NCI-H526 treated with DMSO at 0.1 percent for 48 hours (cell line): ENCODE data around the gene ORC1.

Experiments
- DNase-seq: peaks from one replicate; lab custom pipeline; 2025; lab: John Stamatoyannopoulos, UW

The ORC1 gene

DNA sequence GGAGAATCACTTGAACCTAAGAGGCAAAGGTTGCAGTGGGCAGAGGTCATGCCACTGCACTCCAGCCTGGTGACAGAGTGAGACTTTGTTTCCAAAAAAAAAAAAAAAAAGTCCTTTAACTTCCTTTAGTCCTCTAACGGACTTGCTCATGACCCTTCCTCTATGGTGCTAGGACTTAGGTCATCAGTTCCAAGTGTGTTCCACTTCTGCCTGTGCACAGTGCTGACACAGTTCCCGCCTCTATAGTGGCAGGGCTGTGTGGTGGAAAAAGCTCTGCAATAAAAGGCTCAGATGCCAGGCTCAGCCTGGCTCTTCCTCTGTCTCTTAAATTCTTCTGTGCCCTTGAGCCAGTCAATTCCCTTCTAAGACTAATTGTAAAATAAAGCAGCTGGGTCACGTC lies 60.2 kb downstream of the ORC1 start:
- DNase-seq = no peak

DNA sequence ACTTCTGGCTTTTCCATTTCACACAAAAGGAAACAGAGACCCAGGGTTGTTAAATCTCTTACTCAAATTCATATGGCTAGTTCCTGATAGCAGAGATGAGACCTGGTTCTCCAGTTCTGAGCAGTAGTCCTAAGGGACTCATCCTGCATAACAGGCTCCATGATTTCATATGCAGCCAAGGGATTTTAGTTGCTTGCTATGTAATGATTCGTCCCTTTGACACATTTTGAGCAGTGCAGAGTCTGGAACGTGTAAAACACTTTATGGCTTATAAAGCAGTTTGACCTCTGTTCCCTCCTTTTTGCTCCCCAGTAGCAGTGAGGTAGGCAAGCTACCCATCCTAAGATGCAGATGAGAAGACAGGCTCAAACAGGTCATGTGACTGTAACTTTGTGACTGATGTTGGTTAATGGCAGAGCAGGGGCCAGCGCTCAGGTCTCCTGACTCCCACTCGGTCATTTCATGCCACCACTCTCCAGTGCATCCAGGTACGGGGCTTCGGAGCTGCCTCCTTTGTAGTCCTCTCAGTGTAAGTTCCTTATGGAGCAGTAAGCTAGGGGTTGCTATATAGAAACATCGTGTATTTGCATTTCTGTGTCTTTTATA lies 62.5 kb downstream of the ORC1 start:
- no peak for DNase-seq

DNA sequence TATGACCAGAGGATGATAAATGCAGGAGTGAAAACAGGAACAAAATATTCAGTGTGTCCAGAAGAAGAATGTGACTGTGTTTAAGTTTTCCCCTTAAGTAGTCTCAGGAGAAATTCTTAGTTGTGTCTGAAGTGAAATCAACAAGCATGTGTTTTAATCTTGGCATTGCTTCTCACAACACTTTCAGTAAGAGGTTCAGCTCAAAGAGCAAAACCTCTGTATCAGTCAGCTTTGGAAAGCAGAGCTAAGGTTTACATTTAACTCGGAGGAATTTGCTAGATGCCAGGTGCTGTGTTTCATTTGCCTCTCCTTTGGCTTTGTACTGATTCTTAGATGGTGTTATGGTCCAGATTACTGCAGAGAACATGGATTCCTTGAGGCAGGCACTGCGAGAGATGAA lies 66.8 kb downstream of the ORC1 start:
- DNase-seq = no peak

DNA sequence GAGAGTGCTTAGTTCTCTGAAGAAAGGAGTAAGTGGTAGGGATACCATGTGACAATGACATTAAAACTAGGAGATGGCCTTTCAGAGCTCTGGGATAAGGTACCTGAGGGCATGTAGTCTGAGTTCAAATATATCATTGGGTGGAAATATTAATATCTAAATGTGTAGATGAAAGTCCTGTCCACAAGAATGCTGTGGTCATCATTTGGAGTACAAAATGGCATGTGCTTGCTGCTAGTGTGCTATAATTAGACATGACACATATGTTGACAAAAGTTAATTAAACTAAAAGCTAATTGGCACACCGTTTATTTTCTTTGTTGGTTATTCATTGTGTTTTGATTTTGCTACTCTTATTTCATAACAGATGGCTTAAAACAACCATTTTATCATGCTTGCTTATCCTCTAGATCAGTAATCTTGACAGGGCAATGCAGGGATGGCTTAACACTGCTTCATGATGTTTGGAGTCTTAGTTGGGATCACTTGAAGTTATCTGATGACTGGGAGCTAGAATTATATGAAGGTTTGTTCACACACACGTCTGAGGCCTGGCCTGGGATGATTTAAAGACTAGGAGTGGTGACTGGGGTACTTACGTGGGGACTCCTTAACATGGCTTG lies 69.2 kb downstream of the ORC1 start:
- no peak for DNase-seq

DNA sequence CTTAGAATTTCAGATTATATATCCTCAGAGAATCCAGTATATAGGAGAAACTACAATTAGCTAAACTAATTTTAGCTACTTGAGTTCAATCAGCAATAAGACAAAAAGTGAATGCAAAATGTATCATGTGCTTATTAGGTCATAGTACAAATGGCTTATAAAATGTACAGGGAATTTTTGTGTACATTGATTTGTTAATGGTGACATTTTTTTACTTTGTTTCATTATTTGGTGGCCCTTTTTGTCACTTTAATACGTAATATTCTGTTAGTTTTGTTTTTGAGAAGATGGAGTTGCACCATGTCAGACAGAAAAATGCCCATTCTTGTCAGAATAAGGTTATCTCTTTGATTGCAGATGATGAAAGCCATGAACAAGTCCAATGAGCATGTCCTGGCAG lies 71.8 kb downstream of the ORC1 start:
- no peak for DNase-seq

DNA sequence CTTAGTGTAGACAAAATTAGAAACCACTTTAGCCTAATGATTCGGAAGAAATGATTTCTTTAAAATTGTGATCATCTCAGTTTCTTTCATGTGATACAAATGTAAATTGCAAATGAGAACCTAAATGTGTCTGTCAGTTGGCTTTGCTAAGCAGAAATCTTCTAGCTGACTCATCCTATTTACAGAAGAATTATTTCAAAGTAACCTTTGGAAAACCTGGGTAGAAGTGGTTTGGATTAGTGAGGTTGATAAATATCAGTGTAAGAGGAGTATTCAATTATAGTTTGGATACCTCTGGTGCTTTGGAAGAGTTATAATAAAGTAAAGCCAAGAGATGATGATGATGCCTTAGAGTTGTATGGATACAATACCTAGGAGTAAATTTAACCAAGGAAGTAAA lies 75.6 kb downstream of the ORC1 start:
- DNase-seq = no peak

DNA sequence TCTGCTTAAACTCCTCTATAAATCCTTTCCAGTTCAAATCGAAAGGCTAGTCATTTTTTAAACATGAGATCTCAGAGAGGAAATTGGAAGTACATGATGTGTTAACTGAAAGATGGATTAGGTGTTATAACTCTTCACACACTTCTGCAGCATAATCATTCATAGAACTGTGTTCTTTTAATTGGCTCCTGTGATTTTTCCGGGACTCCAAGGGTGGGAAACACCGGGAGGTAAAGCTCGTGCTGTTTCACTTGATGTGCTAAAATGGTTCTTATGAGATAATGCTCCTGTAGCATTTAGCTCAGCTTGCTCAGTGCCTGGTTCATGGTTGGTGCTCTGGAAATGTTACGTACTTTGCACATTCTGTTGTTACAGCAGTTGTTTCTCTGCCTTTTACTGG lies 78.4 kb downstream of the ORC1 start:
- no peak for DNase-seq

DNA sequence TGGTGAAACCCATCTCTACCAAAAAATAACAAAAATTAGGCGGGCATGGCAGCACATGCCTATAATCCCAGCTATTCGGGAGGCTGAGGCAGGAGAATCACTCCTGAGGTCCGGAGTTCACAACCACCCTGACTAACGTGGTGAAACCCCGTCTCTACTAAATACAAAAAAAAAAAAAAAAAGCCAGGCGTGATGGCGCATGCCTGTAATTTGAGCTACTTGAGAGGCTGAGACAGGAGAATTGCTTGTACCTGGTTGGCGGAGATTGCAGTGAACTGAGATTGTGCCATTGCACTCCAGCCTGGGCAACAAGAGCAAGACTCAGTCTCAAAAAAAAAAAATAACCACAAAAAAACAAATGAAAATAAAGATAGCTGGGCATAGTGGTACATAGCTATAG lies 80.5 kb downstream of the ORC1 start:
- no peak for DNase-seq
